HepG2 (cell line): ENCODE measurements around the gene TLR9. TPM values are rescaled to one million over a fixed set of nuclear protein-coding genes. Genes with fewer than 3 reads are reported as not detected.
A peak's percentile ranks its signal among the peaks of the same experiment; 100 is the strongest.

Experiments used
- BCL6 ChIP-seq: IDR thresholded peaks from 2 replicates; pipeline ENCODE4 v1.6.1; 2016; ENCODE audit warnings: missing genetic modification reagents, missing compliant biosample characterization
- ELF3 ChIP-seq: IDR thresholded peaks from 2 replicates; pipeline ENCODE4 v1.6.1; 2016; ENCODE audit warnings: missing genetic modification reagents, missing compliant biosample characterization
- GTF3A ChIP-seq: sonication (generic); formaldehyde crosslinking; conservative IDR thresholded peaks from 2 replicates; pipeline ENCODE4 v1.4.0; 2020; ENCODE audit warnings: mild to moderate bottlenecking, missing genetic modification reagents
- HMG20A ChIP-seq: IDR thresholded peaks from 2 replicates; pipeline ENCODE4 v1.6.1; 2016; ENCODE audit warnings: borderline replicate concordance
- JUN ChIP-seq: sonication (generic); formaldehyde crosslinking; IDR thresholded peaks from 2 replicates; pipeline ENCODE4 v1.4.0; 2020; ENCODE audit warnings: mild to moderate bottlenecking, missing genetic modification reagents
- KDM5B ChIP-seq: sonication (generic); formaldehyde crosslinking; IDR thresholded peaks from 2 replicates; pipeline ENCODE4 v1.4.0; 2020; ENCODE audit warnings: missing genetic modification reagents, mild to moderate bottlenecking, borderline replicate concordance
- NR2C2 ChIP-seq: sonication (generic); formaldehyde crosslinking; IDR thresholded peaks from 2 replicates; pipeline ENCODE4 v1.4.0; 2020; ENCODE audit warnings: missing genetic modification reagents, mild to moderate bottlenecking, moderate library complexity, borderline replicate concordance
- ONECUT2 ChIP-seq: sonication (generic); formaldehyde crosslinking; IDR thresholded peaks from 2 replicates; pipeline ENCODE4 v1.4.0; 2020; ENCODE audit warnings: missing genetic modification reagents
- PCBP2 ChIP-seq: fragments of 200-400 bp; formaldehyde crosslinking; optimal IDR thresholded peaks from 2 replicates; pipeline ENCODE3; 2018; ENCODE audit warnings: low read length, low read depth; ENCODE audit not compliant: poor library complexity, severe bottlenecking
- POGZ ChIP-seq: sonication (generic); formaldehyde crosslinking; IDR thresholded peaks from 2 replicates; pipeline ENCODE4 v1.4.0; 2020; ENCODE audit warnings: mild to moderate bottlenecking, missing genetic modification reagents
- RBFOX2 ChIP-seq: fragments of 200-400 bp; formaldehyde crosslinking; IDR thresholded peaks from 2 replicates; pipeline ENCODE4 v1.6.1; 2017; ENCODE audit warnings: low read depth, mild to moderate bottlenecking, low read length
- SOX13 ChIP-seq, 3 experiments: fragments of 450-650 bp in 1 of 3; sonication (generic) in 1 of 3; formaldehyde crosslinking in 1 of 3; IDR thresholded peaks in 2 of 3; conservative IDR thresholded peaks in 1 of 3; 2 replicates each; pipeline versions ENCODE4 v1.5.0 to v1.6.1; 2016 to 2020; ENCODE audit warnings: antibody characterized with exemption in 1 of 3, mild to moderate bottlenecking in 1 of 3, missing compliant biosample characterization in 1 of 3, missing genetic modification reagents in 1 of 3, moderate library complexity in 1 of 3
- SP4 ChIP-seq: sonication (generic); formaldehyde crosslinking; IDR thresholded peaks from 2 replicates; pipeline ENCODE4 v1.8.1; 2023; ENCODE audit warnings: mild to moderate bottlenecking, missing genetic modification reagents
- ZNF224 ChIP-seq: sonication (generic); formaldehyde crosslinking; IDR thresholded peaks from 2 replicates; pipeline ENCODE4 v1.5.0; 2020; ENCODE audit warnings: mild to moderate bottlenecking, missing genetic modification reagents
- ZNF619 ChIP-seq: sonication (generic); formaldehyde crosslinking; IDR thresholded peaks from 2 replicates; pipeline ENCODE4 v1.4.0; 2020; ENCODE audit warnings: mild to moderate bottlenecking, missing genetic modification reagents
- ZNF687 ChIP-seq: sonication (generic); formaldehyde crosslinking; IDR thresholded peaks from 2 replicates; pipeline ENCODE4 v1.5.1; 2020; ENCODE audit warnings: mild to moderate bottlenecking, missing genetic modification reagents, moderate library complexity
- ZNF691 ChIP-seq: sonication (generic); formaldehyde crosslinking; IDR thresholded peaks from 2 replicates; pipeline ENCODE4 v1.4.0; 2020; ENCODE audit warnings: missing genetic modification reagents, low read depth, mild to moderate bottlenecking, borderline replicate concordance
- ZNF770 ChIP-seq: sonication (generic); formaldehyde crosslinking; IDR thresholded peaks from 2 replicates; pipeline ENCODE4 v1.5.0; 2020; ENCODE audit warnings: mild to moderate bottlenecking, missing genetic modification reagents
- ZNF839 ChIP-seq: sonication (generic); formaldehyde crosslinking; IDR thresholded peaks from 2 replicates; pipeline ENCODE4 v1.4.0; 2020; ENCODE audit warnings: missing genetic modification reagents, mild to moderate bottlenecking, borderline replicate concordance
- polyA plus RNA-seq, 8 experiments: library from polyadenylated mRNA; depleted of rRNA in 3 of 8; stranded (reverse) in 7 of 8; unstranded in 1 of 8; fragments of >200 nt; fragmentation: Illumina TruSeq in 4 of 8; extraction: Trizol in 4 of 8; gene quantifications; 2 replicates each; pipeline versions ENCODE4 v1.2.1 to v1.2.3, GENCODE V29; 2011 to 2016; ENCODE audit warnings: low read depth in 4 of 8, missing spikeins in 1 of 8, mixed read lengths in 1 of 8; ENCODE audit not compliant: insufficient read depth in 1 of 8
- total RNA-seq, 5 experiments: library from RNA; depleted of rRNA; stranded (reverse); fragments of >200 nt; fragmentation: Illumina TruSeq; extraction: Trizol; gene quantifications; 2 replicates each; pipeline ENCODE4 v1.2.3, GENCODE V29; 2016; ENCODE audit warnings: low read depth in 1 of 5

TLR9 gene
- total and polyA plus RNA-seq, 2 of the 13 experiments (the other 11 are each of a cell fraction or from before 2014, with no cell fraction given) = not detected

- TF ChIP-seq ZNF770 (CRISPR knock-in tag) (peak; percentile 44; the same call in 1 of the 2 replicates), PCBP2 (no peak), JUN (no peak), KDM5B (CRISPR knock-in tag) (peak; percentile 50; the same call in 1 of the 2 replicates), SOX13 (IDR thresholded peaks at IDR 0.05) (no peak), SOX13 (CRISPR knock-in tag; conservative IDR thresholded peaks at IDR 0.05 in 1 of 2, IDR thresholded peaks at IDR 0.05 in 1 of 2) (peak in 1 of 2 experiments; percentile 20; a peak in 1 of 4 replicates), ZNF619 (CRISPR knock-in tag) (0 out of 2 replicates have a peak, but pooled peaks have one; percentile 18), RBFOX2 (peak; percentile 94), NR2C2 (CRISPR knock-in tag) (peak; percentile 43; the same call in 1 of the 2 replicates), ELF3 (CRISPR knock-in tag) (peak; percentile 58), ZNF839 (CRISPR knock-in tag) (peak; percentile 22; the same call in 1 of the 2 replicates), POGZ (peak; percentile 74), BCL6 (CRISPR knock-in tag) (0 out of 2 replicates have a peak, but pooled peaks have one; percentile 20), HMG20A (no peak), ZNF687 (CRISPR knock-in tag) (peak; percentile 87), ONECUT2 (CRISPR knock-in tag) (0 out of 2 replicates have a peak, but pooled peaks have one; percentile 43), ZNF224 (CRISPR knock-in tag) (no peak; the same call in 1 of the 2 replicates), GTF3A (CRISPR knock-in tag) (0 out of 2 replicates have a peak, but pooled peaks have one; percentile 78), ZNF691 (CRISPR knock-in tag) (0 out of 2 replicates have a peak, but pooled peaks have one; percentile 82), SP4 (peak; percentile 84)
Observed at GRCh38 chr3:52197842-52198625, 27.4 kb downstream of the TLR9 start, which contains the start of gene ALAS1 (continued).
